ENCODE measurements around the gene CYLD.

Gene CYLD

GRCh38 chr16:50789757-50790156 is 47.9 kb downstream of the CYLD start:
- no peak for DNase-seq

DNA sequence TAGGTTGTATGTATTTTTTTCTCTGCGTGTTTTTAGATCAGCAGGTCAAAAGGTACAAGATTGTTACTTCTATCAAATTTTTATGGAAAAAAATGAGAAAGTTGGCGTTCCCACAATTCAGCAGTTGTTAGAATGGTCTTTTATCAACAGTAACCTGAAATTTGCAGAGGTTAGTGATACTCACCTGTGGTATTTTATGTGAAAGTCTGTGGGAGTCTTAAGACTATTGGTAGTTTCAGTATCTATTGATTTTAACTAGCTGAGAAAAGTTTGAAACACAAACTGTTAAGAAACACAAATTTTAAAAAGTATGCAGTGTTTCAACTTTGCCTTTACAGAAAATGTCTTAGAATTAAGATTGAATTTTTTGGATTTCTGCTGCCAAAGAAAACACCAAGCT is 49.6 kb downstream of the CYLD start:
- no peak for DNase-seq

- no peak for DNase-seq
These were observed 54.9 kb downstream of the CYLD start for GRCh38 chr16:50796829-50797228.

DNA sequence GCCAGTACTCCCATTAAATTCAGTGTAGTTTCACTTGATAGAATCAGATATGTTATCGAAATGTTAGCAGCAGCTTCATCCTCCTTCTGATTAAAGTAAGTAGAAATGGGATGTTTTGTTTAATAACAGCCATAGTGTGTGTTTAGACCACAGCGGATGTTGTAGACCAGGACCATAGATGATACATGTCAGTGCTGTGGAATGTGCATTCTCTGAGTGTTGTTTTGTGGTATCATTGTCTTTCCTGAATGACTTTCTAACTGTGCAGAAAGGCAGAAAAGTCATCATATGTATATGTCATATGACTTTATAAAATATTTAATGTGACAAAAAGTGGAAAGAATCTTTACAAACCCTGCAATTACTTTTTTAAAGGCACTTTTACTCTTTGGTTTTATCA is 55.6 kb downstream of the CYLD start:
- DNase-seq, result no peak

DNA sequence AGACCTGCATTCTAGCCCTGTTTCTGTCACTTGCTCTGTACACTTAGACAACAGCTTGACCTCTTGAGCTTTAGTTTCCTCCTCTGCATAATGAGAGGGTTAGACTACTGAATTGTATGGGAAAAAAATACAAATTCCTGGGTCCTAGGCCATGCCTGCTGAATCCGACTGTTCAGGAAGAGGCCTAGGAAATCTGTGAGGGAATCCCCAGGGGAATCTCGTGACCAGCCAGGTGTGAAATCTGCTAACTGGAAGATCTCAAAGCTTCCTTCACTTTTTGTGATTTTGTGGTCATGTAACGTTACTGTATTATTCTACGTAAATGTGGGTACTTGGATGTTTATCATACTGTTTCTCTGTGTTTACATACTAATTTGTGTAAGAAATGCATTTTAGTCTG is 58.2 kb downstream of the CYLD start:
- no peak for DNase-seq

- no peak for DNase-seq
These were observed 59.1 kb downstream of the CYLD start for GRCh38 chr16:50801036-50801435.

DNA sequence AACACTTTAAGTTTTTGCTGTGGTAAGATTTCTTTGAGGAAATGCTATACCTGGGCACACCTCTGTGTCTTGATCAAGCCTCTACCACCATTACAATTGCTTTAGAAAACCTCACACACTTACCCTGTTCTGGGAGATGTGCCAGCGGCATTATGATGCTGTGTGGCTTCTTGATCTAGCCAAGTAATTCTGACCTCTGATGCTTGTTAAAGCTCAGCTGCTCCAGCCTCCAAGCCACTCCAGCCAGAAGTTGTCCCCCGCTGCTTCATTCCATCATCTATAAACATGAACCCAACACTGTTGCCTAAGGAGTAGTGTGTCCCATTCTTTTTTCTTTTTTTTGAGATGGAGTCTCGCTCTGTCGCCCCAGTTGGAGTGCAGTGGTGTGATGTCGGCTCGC is 60.1 kb downstream of the CYLD start:
- no peak for DNase-seq

DNA sequence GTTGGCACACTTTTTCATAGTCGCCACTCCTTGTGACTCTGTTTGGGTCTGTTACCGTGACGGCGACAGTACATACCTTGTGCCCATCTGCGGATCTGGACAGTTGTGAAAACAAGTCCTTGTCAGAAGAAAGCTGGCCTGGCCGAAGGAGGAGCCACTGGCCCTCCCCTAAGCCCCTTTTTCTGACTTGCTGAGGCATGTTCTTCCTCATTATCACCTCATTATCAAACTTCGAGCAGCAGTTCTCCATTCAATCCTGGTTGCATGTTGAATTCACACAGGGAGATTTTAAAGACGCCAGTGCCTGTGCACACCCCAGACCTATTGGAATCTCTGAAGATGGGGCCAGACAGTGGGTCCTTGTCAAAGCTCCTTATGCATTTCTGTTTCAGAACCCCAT is 61.1 kb downstream of the CYLD start:
- DNase-seq, result no peak

DNA sequence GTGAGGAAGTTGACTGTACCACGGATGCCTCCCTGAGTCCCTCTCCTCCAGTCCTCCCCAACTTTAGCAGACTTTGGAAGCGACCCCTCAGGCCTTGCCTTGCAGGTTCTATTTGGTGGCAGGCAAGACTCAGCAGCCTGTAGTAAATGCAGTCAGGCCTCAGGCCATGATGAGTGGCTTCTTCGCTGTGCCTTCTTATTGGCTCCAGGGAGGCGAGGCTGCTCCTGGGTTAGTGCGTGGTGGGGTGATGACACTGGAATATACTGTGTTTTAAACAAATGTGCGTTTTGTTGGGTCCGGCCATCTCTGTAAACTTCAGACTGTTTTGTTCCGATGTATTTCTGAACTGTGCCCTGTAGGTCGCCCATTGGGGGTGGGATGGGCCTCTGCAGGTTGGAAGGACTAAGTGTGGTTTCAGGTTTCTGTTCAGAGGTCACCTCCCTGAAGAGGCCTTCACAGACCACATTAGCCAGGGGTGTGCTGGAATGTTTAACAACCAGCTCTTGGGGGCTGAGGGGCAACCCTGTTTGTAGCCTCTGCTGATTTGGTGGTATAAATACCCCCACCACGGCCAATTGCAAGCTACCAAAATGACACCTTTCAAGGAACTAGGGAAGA is 62.5 kb downstream of the CYLD start:
- no peak for DNase-seq

DNA sequence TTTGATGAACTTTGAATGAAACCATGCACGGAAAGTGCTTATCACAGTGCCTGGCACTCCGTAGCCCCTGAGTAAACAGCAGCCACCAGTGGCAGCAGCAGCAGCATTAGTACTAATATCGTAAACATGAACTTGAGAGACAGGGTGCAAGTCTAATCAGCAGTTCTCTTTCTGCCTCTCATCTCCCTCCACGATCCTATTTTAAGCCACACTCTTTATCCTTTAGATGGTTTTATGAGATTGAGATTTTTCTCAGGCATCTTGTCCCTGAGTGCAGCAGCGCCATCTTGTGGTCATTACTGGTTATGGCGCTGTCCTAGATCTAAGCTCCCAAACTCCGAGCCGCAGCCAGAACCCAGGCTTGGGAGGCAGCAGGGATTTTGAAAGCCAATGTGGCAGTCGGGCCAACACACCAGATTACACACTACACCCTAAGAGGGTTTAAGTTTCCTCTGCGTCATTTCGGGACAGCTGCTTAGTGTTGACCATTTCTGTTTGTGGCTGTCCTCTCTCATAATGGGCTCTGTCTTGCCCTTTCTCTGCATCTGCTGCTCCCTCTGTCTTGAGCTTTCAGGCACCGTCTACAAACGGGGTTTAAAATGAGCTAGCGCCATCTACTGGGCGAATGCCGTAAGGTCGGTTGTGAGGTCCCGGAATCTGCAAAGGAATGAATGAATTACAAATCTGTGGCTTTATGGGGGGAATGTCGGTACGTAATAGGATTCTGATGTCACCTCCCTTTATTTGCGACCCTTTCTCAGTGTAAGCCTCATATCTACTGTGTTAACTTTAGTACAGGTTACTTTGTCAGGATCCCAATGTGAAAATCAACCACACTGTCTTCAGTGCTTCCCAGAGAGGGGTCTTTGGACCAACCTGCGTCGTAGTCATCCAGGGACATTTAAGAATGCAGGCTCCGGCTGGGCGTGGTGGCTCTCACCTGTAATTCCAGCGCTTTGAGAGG is 64.5 kb downstream of the CYLD start:
- DNase-seq, result peak; percentile 59 to 87 (median 77)

DNA sequence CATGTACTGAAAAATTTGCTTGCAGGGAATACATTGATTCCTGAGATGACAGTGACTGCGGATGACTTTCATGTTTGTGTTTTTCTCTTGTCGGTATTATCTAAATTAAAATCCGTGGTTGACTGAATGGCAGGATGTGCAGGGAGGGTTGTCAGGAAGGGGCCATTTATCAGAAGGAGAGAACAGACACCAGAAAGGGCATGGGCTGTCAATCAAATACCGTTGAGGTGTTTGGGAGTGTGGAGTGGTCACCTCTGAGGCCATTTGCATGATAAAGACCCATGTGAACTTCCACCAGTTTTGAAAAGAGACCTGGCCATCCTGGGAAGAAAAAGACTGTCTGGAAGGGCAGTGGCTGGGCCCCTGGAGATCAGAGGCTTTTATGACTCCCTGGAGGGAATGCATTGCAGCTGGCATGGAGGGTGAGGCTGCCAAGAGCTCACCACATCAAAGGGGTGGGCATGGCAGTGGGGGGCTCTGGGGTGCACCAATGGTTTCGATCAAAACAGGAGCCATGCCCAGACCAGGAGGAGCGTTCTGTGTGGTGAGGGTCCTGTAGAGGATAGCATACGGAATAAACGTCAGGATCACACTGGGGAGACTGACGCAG is 67.1 kb downstream of the CYLD start:
- DNase-seq, result no peak

DNA sequence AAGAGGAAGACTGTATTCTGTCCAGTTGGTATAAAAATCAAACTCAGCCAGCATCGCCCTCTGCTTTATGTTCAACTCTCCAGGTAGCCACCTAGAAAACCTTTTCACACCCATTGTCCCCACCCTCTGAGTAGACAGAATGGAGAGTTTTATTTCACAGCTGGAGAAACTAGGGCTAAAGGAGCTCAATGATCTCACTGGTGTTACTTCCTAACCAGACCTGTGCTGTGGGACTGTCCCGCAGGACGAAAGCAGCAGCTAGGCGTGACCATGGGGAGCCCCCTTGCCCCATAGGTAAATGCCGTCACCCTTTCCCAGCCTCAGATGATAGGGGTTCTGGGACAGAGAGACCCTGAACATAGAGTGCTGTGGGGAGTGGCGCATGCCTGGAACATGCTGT is 67.7 kb downstream of the CYLD start:
- DNase-seq, result no peak

GRCh38 chr16:50810241-50810965 is 68.5 kb downstream of the CYLD start:
- no peak for DNase-seq

DNA sequence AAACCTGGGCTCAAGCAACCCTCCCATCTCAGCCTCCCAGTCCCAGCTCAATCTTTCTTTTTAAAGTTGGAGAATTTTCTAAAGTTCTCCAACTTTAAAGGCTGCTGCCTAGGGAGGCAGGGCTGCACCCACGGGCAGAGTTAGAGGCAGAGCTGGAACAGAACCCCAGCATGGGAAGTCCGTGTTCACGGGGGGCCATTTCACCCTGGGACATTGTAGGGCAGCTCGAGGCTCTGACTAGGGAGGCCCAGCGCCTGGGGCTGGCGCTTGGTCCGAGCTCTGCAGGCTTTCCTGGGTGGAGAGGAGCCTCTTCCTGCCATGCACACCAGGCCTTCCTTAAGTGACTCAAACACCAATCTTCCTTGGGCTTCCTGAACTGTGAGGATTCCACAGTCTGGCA is 70.2 kb downstream of the CYLD start:
- DNase-seq, result no peak

GRCh38 chr16:50812876-50813466 is 71.1 kb downstream of the CYLD start:
- no peak for DNase-seq

DNA sequence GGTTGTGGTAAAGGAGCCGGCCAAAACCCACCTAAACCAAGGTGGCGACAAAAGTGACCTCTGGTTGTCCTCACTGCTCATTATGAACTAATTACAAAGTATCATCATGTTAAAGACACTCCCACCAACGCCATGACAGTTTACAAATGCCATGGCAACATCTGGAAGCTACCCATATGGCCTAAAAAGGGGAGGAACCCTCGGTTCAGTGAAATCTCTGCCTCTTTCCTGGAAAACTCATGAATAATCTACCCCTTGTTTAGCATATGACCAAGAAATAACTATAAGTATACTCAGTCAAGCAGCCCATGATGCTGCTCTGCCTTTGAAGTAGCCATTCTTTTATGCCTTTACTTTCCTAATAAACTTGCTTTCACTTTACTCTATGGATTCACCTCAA is 72.2 kb downstream of the CYLD start:
- no peak for DNase-seq

DNA sequence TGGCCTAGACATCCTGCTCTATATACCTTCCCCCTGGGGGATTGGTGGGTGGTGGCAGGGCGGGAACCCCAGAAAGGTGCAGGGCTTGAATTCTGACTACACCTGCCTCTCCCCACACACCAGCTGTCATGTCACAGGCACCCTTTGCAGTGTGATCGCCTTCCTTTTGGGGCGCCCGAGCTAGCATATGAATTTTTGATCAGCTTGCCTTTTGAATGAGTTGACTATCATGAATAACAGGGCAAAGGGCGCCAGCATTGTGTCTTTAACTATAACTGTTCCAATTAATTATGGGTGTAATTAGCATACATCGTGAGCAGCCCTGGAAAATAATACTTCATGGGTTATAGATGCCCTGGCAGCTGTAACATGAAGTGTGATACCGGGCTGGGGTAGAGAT is 72.7 kb downstream of the CYLD start:
- no peak for DNase-seq

DNA sequence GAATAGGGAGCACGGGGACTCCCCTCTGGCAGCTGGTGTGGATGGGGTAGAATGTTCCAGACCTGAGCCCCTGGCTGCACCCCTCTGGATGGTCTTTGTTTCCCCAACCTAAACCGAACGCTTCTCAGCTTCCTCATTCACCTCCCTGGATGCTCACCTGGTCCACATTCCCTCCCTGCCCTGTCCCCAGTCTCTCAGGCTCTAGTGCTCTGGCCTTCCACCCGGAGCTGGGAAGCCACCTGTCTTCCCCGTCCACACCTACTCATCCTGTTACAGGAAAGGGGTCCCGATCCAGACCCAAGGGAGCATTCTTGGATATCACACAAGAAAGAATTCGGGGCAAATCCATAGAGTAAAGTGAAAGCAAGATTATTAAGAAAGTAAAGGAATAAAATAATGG is 73.5 kb downstream of the CYLD start:
- no peak for DNase-seq

DNA sequence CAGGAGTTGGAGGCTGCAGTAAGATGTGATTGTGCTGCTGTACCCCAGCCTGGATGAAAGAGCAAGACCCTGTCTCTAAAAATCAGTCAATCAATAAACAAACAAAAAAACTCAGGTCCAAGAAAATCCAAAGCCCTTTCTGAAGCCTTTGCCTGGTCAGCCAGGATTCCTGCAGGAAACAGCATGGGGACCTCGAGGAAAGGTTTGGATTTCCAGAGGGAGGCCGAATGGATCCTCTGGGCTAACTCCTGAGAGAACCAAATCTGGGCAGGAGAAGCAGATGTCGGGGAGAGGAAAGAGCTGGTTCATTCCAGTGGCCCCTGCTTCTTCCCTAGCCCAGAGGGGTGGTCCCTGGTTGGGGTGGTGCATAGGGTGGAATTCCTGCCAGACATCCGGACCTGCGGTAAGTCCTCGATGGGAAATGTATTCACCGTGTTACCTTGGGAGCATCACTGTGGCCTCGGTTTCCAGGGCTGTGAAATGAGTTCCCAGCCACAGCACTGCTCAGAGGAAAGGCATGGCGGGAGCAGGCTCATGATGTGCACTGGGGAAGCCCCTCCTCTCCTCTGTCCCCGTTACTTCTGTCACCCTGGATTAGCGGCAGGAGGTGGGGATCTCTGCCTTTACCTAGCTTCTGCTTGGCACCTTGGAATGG is 75.1 kb downstream of the CYLD start:
- no peak for DNase-seq

- no peak for DNase-seq
These were observed 76.5 kb downstream of the CYLD start for GRCh38 chr16:50818380-50818779.

DNA sequence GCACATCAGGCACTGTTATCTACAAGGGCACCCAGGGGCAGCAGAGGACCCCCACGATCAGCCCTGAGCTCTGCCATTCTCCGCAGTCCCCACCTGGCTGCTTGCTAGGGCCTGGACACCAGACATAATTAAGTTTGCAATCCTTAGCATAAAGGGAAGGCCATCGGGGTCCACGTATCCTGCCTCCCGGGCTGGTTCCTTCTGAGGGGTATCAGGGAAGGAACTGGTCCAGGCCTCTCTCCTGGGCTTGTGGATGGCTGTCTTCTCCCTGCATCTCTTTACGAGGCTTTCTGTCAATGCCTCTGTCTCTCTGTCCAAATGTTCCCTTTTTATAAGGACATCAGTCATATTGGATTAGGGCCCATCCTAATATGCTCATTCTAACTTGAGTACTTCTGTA is 77.8 kb downstream of the CYLD start:
- no peak for DNase-seq

DNA sequence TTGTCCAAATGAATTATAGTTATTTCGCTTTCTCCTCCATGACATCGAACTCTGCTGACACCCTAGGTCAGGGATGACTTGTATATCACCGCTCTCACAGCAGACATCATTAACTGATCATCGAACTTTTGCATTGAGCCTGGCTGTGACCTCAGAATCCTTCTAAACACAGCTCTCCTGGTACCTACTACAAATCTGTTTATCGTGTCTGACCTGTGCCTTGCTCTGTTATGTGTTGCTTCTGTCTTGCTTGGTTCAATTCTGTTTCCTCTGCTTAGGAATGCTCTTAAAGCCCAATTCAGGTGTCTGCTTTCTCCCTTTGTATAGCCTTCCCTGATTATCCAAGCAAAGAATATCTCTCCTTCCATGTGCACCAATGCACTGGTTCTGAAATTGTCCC is 78.3 kb downstream of the CYLD start:
- no peak for DNase-seq
